Activated effector memory CD4-positive, alpha-beta T cell treated with anti-CD3 and anti-CD28 coated beads, Interleukin-2, amount 50 U/mL, for 16 hours (primary cell): ENCODE measurements around the gene DDX39B.
"Not testable (repeated sequence)": the region's sequence is repeated elsewhere in the genome, so short reads cannot be mapped to it uniquely, and the experiment has no call there.

Source experiments
- DNase-seq: peaks from one replicate; pipeline ENCODE4 v3.0.0-alpha.2; 2020

DDX39B gene

GRCh38 chr6:31541658-31542521 lies at the start of gene DDX39B:
Gene DDX39B, minus strand, starts transcription at chr6:31542003. Its CDS starts 1,471 bp downstream, at chr6:31540532.
- peak; percentile 97 for DNase-seq

GRCh38 chr6:31590691-31591090 lies 48.9 kb upstream of the DDX39B start:
- not testable (repeated sequence) for DNase-seq

- DNase-seq = no peak
Measured at GRCh38 chr6:31588871-31589650, 47.3 kb upstream of the DDX39B start.

- DNase-seq = no peak
Measured at GRCh38 chr6:31587791-31588777, 46.3 kb upstream of the DDX39B start.

GRCh38 chr6:31586599-31587281 lies 44.9 kb upstream of the DDX39B start:
- DNase-seq = no peak

GRCh38 chr6:31586008-31586407 lies 44.2 kb upstream of the DDX39B start, which contains the start of gene LST1:
Gene LST1, plus strand, starts transcription at chr6:31586277. Its CDS starts 1,023 bp downstream, at chr6:31587300.
- no peak for DNase-seq

- DNase-seq = peak; percentile 76
Measured at GRCh38 chr6:31585491-31585890, 43.7 kb upstream of the DDX39B start.

GRCh38 chr6:31582230-31582643 lies 40.4 kb upstream of the DDX39B start, which contains the start of gene LTB:
Gene LTB, minus strand, starts transcription at chr6:31582424. Its CDS starts 7 bp downstream, at chr6:31582417.
- DNase-seq = peak; percentile 89

- DNase-seq = no peak
Measured at GRCh38 chr6:31581434-31582229, 39.8 kb upstream of the DDX39B start.

GRCh38 chr6:31580807-31581433 lies 39.1 kb upstream of the DDX39B start:
- DNase-seq = peak; percentile 96

- DNase-seq = no peak
Measured at GRCh38 chr6:31580438-31580740, 38.6 kb upstream of the DDX39B start.

GRCh38 chr6:31579546-31580437 lies 38.0 kb upstream of the DDX39B start:
- peak; percentile 75 for DNase-seq

- no peak for DNase-seq
Measured at GRCh38 chr6:31579119-31579505, 37.3 kb upstream of the DDX39B start.

GRCh38 chr6:31578184-31579118 lies 36.6 kb upstream of the DDX39B start:
- no peak for DNase-seq

GRCh38 chr6:31577579-31577966 lies 35.8 kb upstream of the DDX39B start:
- no peak for DNase-seq

- peak; percentile 85 for DNase-seq
Measured at GRCh38 chr6:31576897-31577578, 35.2 kb upstream of the DDX39B start.

GRCh38 chr6:31575952-31576685 lies 34.3 kb upstream of the DDX39B start:
- no peak for DNase-seq
